HL-60 (cell line): ENCODE measurements around the gene TMEM201.

ENCODE experiments used
- DNase-seq, 2 experiments: peaks; one replicate each; pipeline ENCODE4 v3.0.0-alpha.2; 2010 to 2020; ENCODE audit warnings: low read depth in 1 of 2, low spot score in 1 of 2
- H3K27ac ChIP-seq: fragments of 250-450 bp; sonication (Bioruptor Pico); replicated peaks from 2 replicates; pipeline ENCODE4 v1.5.1; 2020; ENCODE audit warnings: mild to moderate bottlenecking, moderate library complexity
- H3K27me3 ChIP-seq: fragments of 250-450 bp; sonication (Bioruptor Pico); 2 replicates; pipeline ENCODE4 v1.5.1; 2021; ENCODE audit warnings: mild to moderate bottlenecking, moderate library complexity; ENCODE audit not compliant: insufficient read depth, poor library complexity, severe bottlenecking
- H3K4me3 ChIP-seq: replicated peaks from 2 replicates; pipeline ENCODE4 v1.5.1; 2011; ENCODE audit warnings: mild to moderate bottlenecking, control low read depth, low read length; ENCODE audit not compliant: insufficient read depth
- CTCF ChIP-seq: IDR thresholded peaks from one replicate; pipeline ENCODE4 v1.5.1; 2011; ENCODE audit warnings: low read length, control low read depth, inconsistent platforms; ENCODE audit not compliant: insufficient read depth
- GABPA ChIP-seq: IDR thresholded peaks from 2 replicates; pipeline ENCODE4 v1.6.1; 2012; ENCODE audit warnings: low read depth
- POLR2AphosphoS5 ChIP-seq: IDR thresholded peaks from 2 replicates; pipeline ENCODE4 v1.6.1; 2012; ENCODE audit warnings: low read depth
- REST ChIP-seq: IDR thresholded peaks from 2 replicates; pipeline ENCODE4 v1.6.1; 2012; ENCODE audit warnings: low read depth; ENCODE audit not compliant: insufficient replicate concordance
- SPI1 ChIP-seq: IDR thresholded peaks from 2 replicates; pipeline ENCODE4 v1.6.1; 2012; ENCODE audit warnings: low read depth, mild to moderate bottlenecking, borderline replicate concordance

The TMEM201 gene

GRCh38 chr1:9601942-9602793, 13.5 kb downstream of the TMEM201 start:
- no peaks in the 10 kb centered on the region for H3K27me3 ChIP-seq
- no peak overlapping the region for H3K27ac ChIP-seq
- TF ChIP-seq GABPA (no peak), CTCF (no peak), POLR2AphosphoS5 (no peak), REST (no peak), SPI1 (no peak)
- no peak for DNase-seq
- no peak overlapping the region for H3K4me3 ChIP-seq

- H3K4me3 ChIP-seq: no peak overlapping the region
- no peaks in the 10 kb centered on the region for H3K27me3 ChIP-seq
- H3K27ac ChIP-seq: no peak overlapping the region
- DNase-seq: no peak
- TF ChIP-seq SPI1: no peak
- no peak for TF ChIP-seq CTCF
- TF ChIP-seq REST: no peak
- no peak for TF ChIP-seq GABPA
- TF ChIP-seq POLR2AphosphoS5: no peak
These were observed 14.1 kb downstream of the TMEM201 start for GRCh38 chr1:9602794-9603167.

- no peak for DNase-seq
- H3K27me3 ChIP-seq: no peaks in the 10 kb centered on the region
- no peak overlapping the region for H3K4me3 ChIP-seq
- no peak overlapping the region for H3K27ac ChIP-seq
- no peak for TF ChIP-seq GABPA
- no peak for TF ChIP-seq REST
- TF ChIP-seq CTCF: no peak
- TF ChIP-seq SPI1: no peak
- TF ChIP-seq POLR2AphosphoS5: no peak
These were observed 14.6 kb downstream of the TMEM201 start for GRCh38 chr1:9603307-9603706.
